Activated naive CD8-positive, alpha-beta T cell treated with anti-CD3 and anti-CD28 coated beads for 36 hours (primary cell): ENCODE results near the gene TRAF3. TPM values are rescaled to one million over a fixed set of nuclear protein-coding genes. Genes with fewer than 3 reads are reported as not detected.
A peak's percentile ranks its signal among the peaks of the same experiment; 100 is the strongest.
"Not testable (repeated sequence)": the region's sequence is repeated elsewhere in the genome, so short reads cannot be mapped to it uniquely, and the experiment has no call there.

Source experiments
- DNase-seq: peaks from one replicate; pipeline ENCODE4 v3.0.0; 2021
- H3K27ac Mint-ChIP-seq: one replicate; pipeline ENCODE4 v1.8.0; 2022; ENCODE audit warnings: mild to moderate bottlenecking, moderate library complexity, mixed read lengths
- H3K27me3 Mint-ChIP-seq: one replicate; pipeline ENCODE4 v1.8.0; 2022; ENCODE audit warnings: mild to moderate bottlenecking, mixed read lengths
- H3K36me3 Mint-ChIP-seq: one replicate; pipeline ENCODE4 v1.8.0; 2021; ENCODE audit warnings: mild to moderate bottlenecking, mixed read lengths
- H3K4me1 Mint-ChIP-seq: one replicate; pipeline ENCODE4 v1.8.0; 2021; ENCODE audit warnings: mixed read lengths
- H3K4me3 Mint-ChIP-seq: one replicate; pipeline ENCODE4 v1.8.0; 2022; ENCODE audit warnings: mild to moderate bottlenecking, moderate library complexity, mixed read lengths
- H3K9me3 Mint-ChIP-seq: one replicate; pipeline ENCODE4 v1.8.0; 2022; ENCODE audit warnings: mixed read lengths
- total RNA-seq, 2 experiments: library from RNA; stranded (reverse); gene quantifications; one replicate each; pipeline ENCODE4 v1.2.3, GENCODE V29; 2021

TRAF3 gene
- total RNA-seq, 2 experiments from 2014 or later, result 39.2 to 39.6 TPM

DNA sequence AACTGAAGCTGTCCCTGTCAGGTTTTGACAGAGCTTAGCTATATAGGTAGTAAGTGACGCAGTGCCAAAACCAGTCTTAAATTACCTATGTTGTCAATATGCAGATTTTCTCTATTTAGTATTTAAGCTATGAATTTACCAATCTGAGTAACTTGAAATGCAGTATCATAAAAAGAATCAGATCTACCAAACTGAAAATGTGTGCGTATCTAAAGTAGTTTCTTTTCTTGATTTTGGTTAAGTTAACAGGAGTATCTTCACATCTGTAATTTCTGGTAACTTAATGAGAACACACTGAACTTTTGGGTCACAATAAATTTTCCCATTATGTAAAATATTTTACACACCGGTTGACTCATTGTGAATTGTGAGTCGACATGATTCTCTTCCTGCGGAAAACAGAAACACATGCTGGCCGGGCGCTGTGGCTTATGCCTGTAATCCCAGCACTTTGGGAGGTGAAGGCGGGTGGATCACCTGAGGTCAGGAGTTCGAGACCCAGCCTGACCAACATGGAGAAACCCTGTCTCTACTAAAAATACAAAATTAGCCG is 45.1 kb downstream of the TRAF3 start:
- peak; percentile 47 for DNase-seq
- Mint-ChIP-seq H3K27ac (peak overlapping the region; percentile 78), H3K4me1 (peaks cover 68% of the 10 kb centered on the region), H3K27me3 (no peaks in the 10 kb centered on the region), H3K9me3 (no peaks in the 10 kb centered on the region), H3K36me3 (peaks cover 19% of the 10 kb centered on the region), H3K4me3 (no peak overlapping the region)

GRCh38 chr14:102822887-102823286 is 45.6 kb downstream of the TRAF3 start:
- Mint-ChIP-seq H3K36me3 (peaks cover 19% of the 10 kb centered on the region), H3K27ac (peak overlapping the region; percentile 78), H3K4me1 (peaks cover 69% of the 10 kb centered on the region)
- not testable (repeated sequence) for DNase-seq, H3K4me3 Mint-ChIP-seq, H3K9me3 Mint-ChIP-seq, H3K27me3 Mint-ChIP-seq

DNA sequence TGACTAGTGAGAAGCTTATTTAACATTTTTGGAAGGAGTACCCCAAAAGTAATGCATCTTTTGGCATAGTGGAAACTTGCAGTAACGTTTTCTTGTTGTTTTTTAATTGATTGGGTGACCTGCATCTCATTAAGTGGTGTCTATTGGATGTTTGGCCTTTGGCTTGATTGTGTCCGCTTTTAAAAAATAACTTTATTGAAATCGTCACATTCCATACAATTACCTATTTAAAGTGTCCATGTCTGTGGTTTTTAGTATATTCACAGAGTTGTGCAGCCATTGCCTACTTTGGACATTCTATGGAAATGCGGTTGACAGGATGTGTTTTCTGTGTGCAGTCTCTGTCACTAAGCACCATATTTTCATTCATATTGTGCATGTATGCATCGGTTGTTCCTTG is 46.3 kb downstream of the TRAF3 start:
- peaks cover 68% of the 10 kb centered on the region for H3K4me1 Mint-ChIP-seq
- H3K4me3 Mint-ChIP-seq, result no peak overlapping the region
- H3K27me3 Mint-ChIP-seq, result no peaks in the 10 kb centered on the region
- no peak for DNase-seq
- peaks cover 16% of the 10 kb centered on the region for H3K36me3 Mint-ChIP-seq
- H3K9me3 Mint-ChIP-seq, result no peaks in the 10 kb centered on the region
- no peak overlapping the region for H3K27ac Mint-ChIP-seq

- peaks cover 62% of the 10 kb centered on the region for H3K4me1 Mint-ChIP-seq
- no peak overlapping the region for H3K4me3 Mint-ChIP-seq
- H3K27ac Mint-ChIP-seq, result no peak overlapping the region
- peaks cover 9% of the 10 kb centered on the region for H3K36me3 Mint-ChIP-seq
- H3K9me3 Mint-ChIP-seq, result no peaks in the 10 kb centered on the region
- no peaks in the 10 kb centered on the region for H3K27me3 Mint-ChIP-seq
- no peak for DNase-seq
These were observed 47.6 kb downstream of the TRAF3 start for GRCh38 chr14:102824832-102825231.

- Mint-ChIP-seq H3K9me3 (no peaks in the 10 kb centered on the region), H3K4me1 (peaks cover 60% of the 10 kb centered on the region), H3K4me3 (no peak overlapping the region), H3K36me3 (peaks cover 10% of the 10 kb centered on the region), H3K27ac (no peak overlapping the region), H3K27me3 (no peaks in the 10 kb centered on the region)
- no peak for DNase-seq
These were observed 48.3 kb downstream of the TRAF3 start for GRCh38 chr14:102825307-102826095.

- Mint-ChIP-seq H3K36me3 (peaks cover 14% of the 10 kb centered on the region), H3K27ac (no peak overlapping the region), H3K4me1 (peaks cover 58% of the 10 kb centered on the region), H3K9me3 (no peaks in the 10 kb centered on the region), H3K4me3 (no peak overlapping the region), H3K27me3 (no peaks in the 10 kb centered on the region)
- no peak for DNase-seq
These were observed 48.9 kb downstream of the TRAF3 start for GRCh38 chr14:102826161-102826560.

GRCh38 chr14:102826751-102827675 is 49.8 kb downstream of the TRAF3 start:
- H3K4me3 Mint-ChIP-seq, result no peak overlapping the region
- peaks cover 16% of the 10 kb centered on the region for H3K36me3 Mint-ChIP-seq
- no peaks in the 10 kb centered on the region for H3K27me3 Mint-ChIP-seq
- peaks cover 53% of the 10 kb centered on the region for H3K4me1 Mint-ChIP-seq
- H3K27ac Mint-ChIP-seq, result no peak overlapping the region
- H3K9me3 Mint-ChIP-seq, result no peaks in the 10 kb centered on the region
- DNase-seq, result no peak

- Mint-ChIP-seq H3K9me3 (no peaks in the 10 kb centered on the region), H3K27me3 (no peaks in the 10 kb centered on the region), H3K36me3 (peaks cover 15% of the 10 kb centered on the region), H3K27ac (no peak overlapping the region), H3K4me3 (no peak overlapping the region), H3K4me1 (peaks cover 49% of the 10 kb centered on the region)
- DNase-seq, result no peak
These were observed 50.5 kb downstream of the TRAF3 start for GRCh38 chr14:102827716-102828115.

GRCh38 chr14:102828151-102828550 is 50.9 kb downstream of the TRAF3 start:
- Mint-ChIP-seq H3K36me3 (peaks cover 16% of the 10 kb centered on the region), H3K27me3 (no peaks in the 10 kb centered on the region), H3K4me1 (peaks cover 44% of the 10 kb centered on the region), H3K9me3 (no peaks in the 10 kb centered on the region), H3K27ac (no peak overlapping the region), H3K4me3 (no peak overlapping the region)
- no peak for DNase-seq

- Mint-ChIP-seq H3K9me3 (no peaks in the 10 kb centered on the region), H3K4me1 (peaks cover 38% of the 10 kb centered on the region), H3K27ac (peak overlapping the region; percentile 47), H3K4me3 (no peak overlapping the region), H3K36me3 (peaks cover 20% of the 10 kb centered on the region), H3K27me3 (no peaks in the 10 kb centered on the region)
- no peak for DNase-seq
These were observed 51.8 kb downstream of the TRAF3 start for GRCh38 chr14:102829016-102829548.

- no peak overlapping the region for H3K4me3 Mint-ChIP-seq
- H3K36me3 Mint-ChIP-seq, result peaks cover 30% of the 10 kb centered on the region
These were observed 53.3 kb downstream of the TRAF3 start for GRCh38 chr14:102830474-102831045.

DNA sequence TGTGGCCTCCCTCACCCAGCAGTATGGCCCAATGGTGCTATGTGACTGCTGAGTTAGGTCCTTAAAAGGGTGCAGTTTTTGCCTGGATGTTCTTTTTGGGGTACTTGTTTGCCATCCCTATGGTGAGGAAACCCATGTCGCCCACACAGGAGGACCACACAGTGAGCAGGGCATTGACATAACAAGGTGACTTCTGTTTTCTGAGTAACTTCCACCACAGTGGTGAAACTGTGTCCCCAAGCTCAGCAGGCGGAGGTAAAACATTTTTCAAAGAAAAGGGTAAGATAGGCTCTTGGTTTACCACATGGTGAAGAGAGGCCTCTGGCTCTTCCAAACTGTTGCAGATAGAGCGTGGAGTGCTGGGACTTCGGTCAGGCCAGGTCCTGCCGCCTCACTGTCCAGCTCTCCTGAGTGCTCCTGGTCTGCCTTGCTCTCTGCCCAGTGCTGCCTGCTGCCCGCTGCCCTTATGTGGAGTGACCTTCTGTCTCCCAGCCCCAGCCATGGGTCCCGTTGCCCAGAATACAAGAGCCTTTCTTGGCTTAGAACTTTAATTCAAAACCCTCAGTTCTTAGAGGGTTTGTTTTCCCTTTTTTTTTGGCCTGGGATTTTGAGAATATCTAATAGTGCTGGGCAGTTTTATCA is 54.0 kb downstream of the TRAF3 start:
- peaks cover 26% of the 10 kb centered on the region for H3K4me1 Mint-ChIP-seq
- H3K36me3 Mint-ChIP-seq, result peaks cover 30% of the 10 kb centered on the region
- H3K9me3 Mint-ChIP-seq, result no peaks in the 10 kb centered on the region
- peak overlapping the region; percentile 9 for H3K27ac Mint-ChIP-seq
- H3K4me3 Mint-ChIP-seq, result no peak overlapping the region
- no peak for DNase-seq
- no peaks in the 10 kb centered on the region for H3K27me3 Mint-ChIP-seq

More at GRCh38 chr14:102830474-102831045, 53.3 kb downstream of the TRAF3 start:
- no peaks in the 10 kb centered on the region for H3K9me3 Mint-ChIP-seq
- no peaks in the 10 kb centered on the region for H3K27me3 Mint-ChIP-seq
- H3K27ac Mint-ChIP-seq, result no peak overlapping the region
- H3K4me1 Mint-ChIP-seq, result peaks cover 33% of the 10 kb centered on the region
- DNase-seq, result no peak

- Mint-ChIP-seq H3K36me3 (peaks cover 42% of the 10 kb centered on the region), H3K9me3 (no peaks in the 10 kb centered on the region), H3K4me1 (peaks cover 11% of the 10 kb centered on the region), H3K27ac (no peak overlapping the region), H3K27me3 (no peaks in the 10 kb centered on the region), H3K4me3 (no peak overlapping the region)
- DNase-seq, result no peak
These were observed 56.1 kb downstream of the TRAF3 start for GRCh38 chr14:102833341-102833740.

DNA sequence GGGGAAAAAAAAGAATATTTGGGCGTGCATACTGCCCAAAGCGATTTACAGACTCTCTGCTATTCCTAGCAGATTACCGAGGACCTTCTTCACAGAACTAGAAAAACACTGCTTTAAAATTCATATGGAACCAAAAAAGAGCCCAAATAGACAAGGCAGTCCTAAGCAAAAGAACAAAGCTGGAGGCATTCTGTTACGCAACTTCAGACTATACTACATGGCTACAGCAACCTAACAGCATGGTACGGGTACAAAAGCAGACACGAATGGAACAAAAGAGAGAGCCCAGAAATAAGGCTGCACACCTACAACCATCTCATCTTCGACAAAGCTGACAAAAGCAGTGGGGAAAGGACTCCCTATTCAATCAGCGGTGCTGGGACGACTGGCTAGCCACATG is 56.7 kb downstream of the TRAF3 start:
- no peak overlapping the region for H3K27ac Mint-ChIP-seq
- peaks cover 6% of the 10 kb centered on the region for H3K4me1 Mint-ChIP-seq
- H3K9me3 Mint-ChIP-seq, result no peaks in the 10 kb centered on the region
- peaks cover 44% of the 10 kb centered on the region for H3K36me3 Mint-ChIP-seq
- no peaks in the 10 kb centered on the region for H3K27me3 Mint-ChIP-seq
- H3K4me3 Mint-ChIP-seq, result no peak overlapping the region
- no peak for DNase-seq
